Measurements from ENCODE around the gene TWNK.
"Not testable (repeated sequence)": the region's sequence is repeated elsewhere in the genome, so short reads cannot be mapped to it uniquely, and the experiment has no call there.

Gene TWNK

DNA sequence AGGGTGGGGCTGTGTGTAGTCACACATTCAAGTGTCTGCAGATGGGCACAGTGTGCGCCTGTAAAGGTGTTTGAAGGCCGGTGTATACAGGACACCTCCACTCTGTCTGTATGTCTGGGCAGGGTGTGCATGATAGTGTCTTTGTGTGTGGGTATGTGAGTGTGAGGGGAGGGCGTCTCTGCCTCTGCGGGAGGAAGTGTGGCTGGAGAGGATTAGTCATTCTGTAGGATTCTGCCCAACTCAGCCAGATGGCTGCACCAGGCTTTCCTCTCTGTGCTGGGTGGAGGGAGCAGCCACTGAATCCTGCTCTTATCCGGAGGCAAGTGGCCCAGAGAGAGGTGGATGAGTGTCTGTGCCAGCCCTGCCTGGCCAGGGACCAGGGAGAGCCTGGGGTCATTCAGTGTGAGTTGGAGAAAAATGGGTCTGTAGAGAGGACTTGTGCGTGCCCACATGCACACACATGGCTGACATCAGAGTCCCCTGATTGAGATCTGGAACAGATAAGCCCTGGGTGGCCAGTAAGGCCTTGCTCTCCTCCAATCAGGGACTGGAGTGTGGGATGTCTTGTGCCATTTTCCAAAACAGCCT, 45.4 kb downstream of the TWNK start:
- DNase-seq = no peak

DNA sequence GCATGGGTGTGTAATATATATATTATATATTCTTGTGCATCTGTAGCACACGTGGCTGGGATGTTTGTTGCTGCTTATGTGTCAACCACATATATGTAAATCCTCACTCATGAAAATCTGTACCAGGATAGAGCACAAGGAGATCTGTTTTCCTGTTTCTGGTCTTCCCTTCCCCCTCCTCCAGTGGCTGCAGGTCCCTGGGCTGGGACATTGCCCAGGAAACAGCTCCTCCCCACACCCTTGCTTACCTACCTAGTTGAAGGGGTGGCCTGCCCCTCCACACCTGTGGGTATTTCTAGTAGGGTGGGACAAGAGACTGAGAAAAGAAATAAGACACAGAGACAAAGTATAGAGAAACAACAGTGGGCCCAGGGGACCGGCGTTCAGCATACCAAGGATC, 45.9 kb downstream of the TWNK start:
- no peak for DNase-seq

DNA sequence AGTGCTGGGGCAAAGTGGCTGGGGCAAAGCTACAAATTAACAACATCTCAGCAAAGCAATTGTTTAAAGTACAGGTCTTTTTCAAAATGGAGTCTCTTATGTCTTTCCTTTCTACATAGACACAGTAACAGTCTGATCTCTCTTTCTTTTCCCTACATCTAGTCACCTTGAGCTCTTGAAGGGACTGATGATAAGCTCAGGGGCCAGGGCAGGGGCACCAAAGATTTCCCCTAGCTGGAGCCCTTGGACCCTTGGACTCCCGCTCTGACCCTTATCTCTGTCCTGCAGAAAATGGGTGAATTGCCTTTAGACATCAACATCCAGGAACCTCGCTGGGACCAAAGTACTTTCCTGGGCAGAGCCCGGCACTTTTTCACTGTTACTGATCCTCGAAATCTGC, 47.1 kb downstream of the TWNK start:
- DNase-seq = not testable (repeated sequence)

DNA sequence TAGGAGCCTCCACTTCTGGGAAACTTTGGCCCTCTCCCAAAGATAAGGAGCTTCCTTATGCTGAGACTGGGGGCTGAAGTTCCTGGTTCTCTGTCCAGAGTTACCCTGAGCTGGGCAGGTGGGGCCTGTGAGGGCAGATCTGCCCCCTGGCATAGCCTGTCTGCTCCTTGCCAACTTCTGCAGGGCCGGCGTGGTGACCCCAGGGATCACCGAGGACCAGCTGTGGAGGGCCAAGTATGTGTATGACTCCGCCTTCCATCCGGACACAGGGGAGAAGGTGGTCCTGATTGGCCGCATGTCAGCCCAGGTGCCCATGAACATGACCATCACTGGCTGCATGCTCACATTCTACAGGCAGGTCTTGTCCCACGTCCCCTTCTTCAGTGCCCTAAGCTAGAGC, 48.0 kb downstream of the TWNK start:
- no peak for DNase-seq

DNA sequence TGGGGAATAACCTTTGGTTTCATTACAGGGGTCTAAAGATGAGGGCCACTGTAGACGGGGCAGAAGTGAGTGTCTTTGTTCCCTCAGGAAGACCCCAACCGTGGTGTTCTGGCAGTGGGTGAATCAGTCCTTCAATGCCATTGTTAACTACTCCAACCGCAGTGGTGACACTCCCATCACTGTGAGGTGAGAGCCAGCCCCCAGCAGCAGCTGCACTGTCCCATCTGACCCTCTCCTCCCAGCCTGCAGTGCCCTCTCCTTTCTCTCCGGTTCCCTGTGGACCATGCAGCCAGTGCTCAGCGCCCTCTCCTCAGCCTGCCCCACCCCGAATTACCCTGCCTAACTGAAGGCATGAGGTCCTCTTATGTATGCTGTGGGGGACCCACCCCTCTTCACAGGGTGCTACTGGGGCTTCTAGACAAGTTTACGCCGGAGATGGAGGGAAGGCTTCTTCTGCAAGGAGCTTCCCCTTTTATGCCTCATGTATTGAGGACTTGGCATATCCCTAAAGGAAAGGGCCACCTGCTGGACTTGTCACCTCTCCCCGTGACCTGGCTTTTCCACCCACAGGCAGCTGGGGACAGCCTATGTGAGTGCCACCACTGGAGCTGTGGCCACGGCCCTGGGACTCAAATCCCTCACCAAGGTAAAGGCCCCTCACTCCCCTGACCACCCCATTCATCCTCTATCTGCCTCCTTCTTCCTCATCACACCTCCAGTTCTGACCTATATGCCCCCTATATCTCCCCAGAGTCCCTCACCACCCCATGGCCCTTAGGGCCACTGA, 48.8 kb downstream of the TWNK start:
- DNase-seq = no peak

DNA sequence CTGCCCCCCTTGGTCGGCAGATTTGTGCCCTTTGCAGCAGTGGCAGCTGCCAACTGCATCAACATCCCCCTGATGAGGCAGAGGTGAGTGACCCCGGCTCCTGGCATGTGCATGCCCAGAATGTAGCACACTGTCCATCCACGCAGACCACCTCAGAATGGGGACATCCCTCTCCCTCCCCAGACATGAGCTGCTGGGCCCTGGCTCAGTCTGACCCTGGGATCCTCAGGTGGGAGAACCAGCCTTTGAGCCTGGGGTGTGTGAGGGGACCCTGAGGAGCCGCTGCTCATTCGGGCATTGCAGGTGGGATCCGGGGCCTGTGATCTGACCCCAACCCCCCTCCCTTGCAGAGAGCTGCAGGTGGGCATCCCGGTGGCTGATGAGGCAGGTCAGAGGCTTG, 49.4 kb downstream of the TWNK start:
- no peak for DNase-seq

DNA sequence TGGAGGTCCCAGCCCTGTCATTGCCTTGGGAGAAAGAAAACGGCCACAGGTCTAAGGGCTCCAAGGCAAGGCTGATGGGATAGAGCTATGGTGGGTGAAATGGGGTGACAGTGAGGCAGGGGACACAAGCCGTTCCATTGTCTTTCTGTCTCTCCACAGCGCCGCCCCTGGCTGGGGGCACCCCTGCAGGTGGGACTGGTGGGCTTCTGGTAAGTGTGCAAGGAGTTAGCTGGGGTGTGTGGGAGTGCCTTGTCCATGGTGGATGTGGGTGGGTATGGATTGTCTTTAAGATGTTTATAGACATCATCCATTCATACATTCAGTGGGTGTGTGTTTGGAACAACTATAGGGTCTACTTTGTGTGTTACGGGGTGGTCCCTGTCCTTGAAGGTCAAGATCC, 51.1 kb downstream of the TWNK start:
- no peak for DNase-seq

DNA sequence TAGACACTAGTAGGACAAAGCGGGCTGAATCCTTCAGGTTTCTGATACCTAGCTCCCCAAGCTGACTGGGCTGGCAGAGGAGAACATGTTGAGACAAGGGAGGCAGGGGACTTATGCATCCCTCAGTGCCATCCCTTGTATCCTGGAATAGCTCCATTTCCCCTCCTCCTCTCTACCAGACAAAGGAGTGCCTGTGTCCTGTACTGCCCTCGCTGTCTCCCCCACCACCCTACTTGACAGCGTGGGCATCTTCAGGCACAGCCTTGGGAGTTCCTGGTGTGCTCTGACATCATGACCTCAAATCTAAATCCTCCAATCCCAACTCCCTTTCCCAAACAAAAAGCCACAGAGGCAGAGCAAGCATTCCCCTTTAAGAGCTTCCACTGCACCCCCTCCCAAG, 52.7 kb downstream of the TWNK start:
- DNase-seq = no peak

DNA sequence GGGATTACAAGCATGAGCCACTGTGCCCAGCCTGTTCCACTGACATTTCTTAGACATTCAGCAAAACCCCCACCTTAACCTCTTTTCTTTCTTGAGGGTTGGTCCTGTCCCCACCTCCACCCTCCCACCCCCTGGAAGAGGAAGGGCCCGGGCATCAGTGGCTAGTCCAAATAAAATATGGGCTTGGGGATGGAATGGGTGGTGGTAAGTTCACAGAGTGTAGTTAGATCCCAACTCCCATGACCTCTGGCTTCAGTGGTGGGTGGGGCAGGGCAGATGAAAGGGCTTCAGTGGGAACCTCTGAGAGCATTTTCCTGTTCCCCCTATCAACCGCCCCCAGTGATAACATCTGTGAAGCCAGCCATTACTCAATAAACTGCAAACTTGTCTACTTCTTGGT, 53.5 kb downstream of the TWNK start:
- DNase-seq = no peak

DNA sequence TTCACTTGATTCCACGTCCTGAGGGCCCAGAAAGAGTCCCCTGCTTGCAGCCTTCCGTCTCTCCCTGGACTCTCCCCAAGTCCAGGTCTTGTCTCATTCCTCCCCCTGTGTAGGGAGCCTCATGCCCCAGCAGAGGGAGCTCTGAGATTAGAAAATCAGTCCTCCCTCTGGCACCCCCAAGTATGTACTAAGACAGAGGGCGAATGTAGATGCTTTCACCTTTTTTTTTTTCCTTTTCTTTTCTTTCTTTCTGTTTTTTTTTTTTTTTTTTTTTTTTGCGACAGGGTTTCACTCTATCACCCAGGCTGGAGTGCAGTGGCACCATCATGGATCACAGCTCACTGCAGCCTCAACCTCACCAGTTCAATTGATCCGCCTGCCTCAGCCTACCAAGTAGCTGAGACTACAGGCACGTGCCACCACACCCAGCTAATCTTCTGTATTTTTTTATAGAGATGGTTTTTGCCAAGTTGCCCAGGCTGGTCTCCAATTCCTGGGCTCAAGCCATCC, 54.0 kb downstream of the TWNK start:
- peak; percentile 68 for DNase-seq

DNA sequence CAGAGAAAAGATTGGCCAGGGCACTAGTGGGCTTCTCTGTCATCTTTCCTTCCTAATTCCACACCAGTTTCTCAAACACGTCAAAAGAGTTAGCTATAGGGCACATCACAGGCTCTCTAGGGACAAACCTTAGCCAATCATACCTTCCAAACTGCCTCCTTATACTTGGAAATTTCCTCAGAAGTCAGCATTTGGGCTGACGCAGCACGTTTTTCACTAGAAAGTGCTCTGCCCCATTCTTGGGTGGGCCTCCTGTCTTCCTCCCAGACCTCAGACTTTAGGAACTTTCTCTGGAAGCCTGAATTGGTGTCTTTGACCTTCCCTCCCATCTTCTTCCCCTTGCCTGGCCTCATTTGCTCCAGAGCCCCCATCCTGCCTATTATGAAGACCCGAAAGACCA, 54.8 kb downstream of the TWNK start:
- DNase-seq = no peak

DNA sequence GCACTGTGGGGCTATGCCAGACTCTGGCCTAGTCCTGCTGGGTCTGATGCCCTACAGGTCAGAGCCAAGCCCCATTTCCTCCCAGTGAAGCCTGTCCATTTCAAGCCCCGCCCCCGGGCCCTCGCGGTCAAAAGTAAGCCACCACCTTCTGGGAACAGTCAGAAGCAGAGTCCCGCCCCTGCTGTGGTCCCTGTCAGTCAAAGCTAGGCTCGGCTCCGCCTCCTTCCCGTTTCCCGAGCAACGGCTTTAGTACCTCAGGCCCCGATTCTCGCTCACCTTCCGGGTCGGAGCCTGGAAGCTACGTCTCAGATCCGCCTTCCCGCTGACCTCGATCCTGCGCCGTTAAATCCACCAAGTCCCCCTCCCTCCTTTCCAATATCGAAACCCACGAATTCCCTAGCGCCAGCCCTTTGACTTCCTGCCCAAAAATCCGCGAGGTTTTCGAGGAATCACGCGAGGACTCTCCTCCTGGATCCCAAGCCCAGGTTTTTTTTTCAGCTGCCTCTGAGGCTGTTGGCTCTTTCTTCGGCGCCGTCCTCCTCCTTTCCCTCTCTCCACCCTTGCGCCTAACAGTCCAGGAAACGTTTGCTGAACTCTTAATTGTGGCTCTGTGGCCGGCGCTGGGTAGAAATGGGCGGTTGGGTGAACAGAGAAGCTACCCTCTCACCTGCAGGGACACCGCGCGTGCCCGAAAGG, 55.5 kb downstream of the TWNK start:
- peak; percentile 62 for DNase-seq

DNA sequence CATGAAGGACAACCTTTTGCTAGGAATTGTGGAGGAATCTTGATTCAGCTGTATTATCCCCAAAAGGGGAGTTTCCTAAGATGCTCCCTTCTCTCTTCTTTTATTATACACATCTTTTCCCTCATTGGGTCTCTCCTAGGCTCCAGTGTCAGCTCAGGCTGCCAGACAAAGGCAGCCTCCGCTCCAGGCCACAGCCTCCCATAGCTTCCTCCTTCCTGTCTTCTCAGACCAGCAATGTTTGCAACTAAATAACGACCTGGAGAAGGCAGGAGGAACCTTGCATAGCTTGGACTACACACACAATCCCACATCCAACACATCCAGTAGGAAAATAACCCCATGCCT, 56.0 kb downstream of the TWNK start:
- no peak for DNase-seq
